Kidney (tissue), 14 donors: ENCODE results near the gene PHOX2A. TPM values are rescaled to one million over a fixed set of nuclear protein-coding genes. Genes with fewer than 3 reads are reported as not detected.

Source experiments
- DNase-seq, 5 donors: peaks; one replicate each; pipeline ENCODE4 v3.0.0-alpha.2; 2013 to 2020
- FAIRE-seq: peaks from 2 replicates; lab custom pipeline; 2012; peaks lifted over from hg19 to GRCh38; lab: Jason Lieb, UNC
- H3K27ac ChIP-seq, 2 donors: one replicate each; pipeline ENCODE4 v1.7.0; 2013; ENCODE audit warnings: low read depth in 2 of 2, low read length in 2 of 2, inconsistent platforms in 1 of 2
- H3K27me3 ChIP-seq: one replicate; pipeline ENCODE4 v1.7.1; 2013; ENCODE audit warnings: low read length, inconsistent platforms; ENCODE audit not compliant: control insufficient read depth, insufficient read depth
- H3K36me3 ChIP-seq, 3 donors: one replicate each; pipeline versions ENCODE4 v1.7.0 to v1.7.1; 2013; ENCODE audit warnings: low read length in 3 of 3, control low read depth in 1 of 3, inconsistent platforms in 1 of 3; ENCODE audit not compliant: insufficient read depth in 3 of 3, control insufficient read depth in 2 of 3
- H3K4me1 ChIP-seq, 3 donors: one replicate each; pipeline versions ENCODE4 v1.7.0 to v1.7.1; 2013; ENCODE audit warnings: low read length in 3 of 3, inconsistent platforms in 1 of 3, low read depth in 1 of 3; ENCODE audit not compliant: control insufficient read depth in 2 of 3, insufficient read depth in 2 of 3
- H3K4me3 ChIP-seq, 3 donors: one replicate each; pipeline versions ENCODE4 v1.7.0 to v1.8.1; 2013; ENCODE audit warnings: low read length in 3 of 3, control low read depth in 1 of 3, inconsistent platforms in 1 of 3
- H3K9ac ChIP-seq, 3 donors: one replicate each; pipeline versions ENCODE4 v1.7.0 to v1.7.1; 2013; ENCODE audit warnings: low read length in 3 of 3, control low read depth in 1 of 3, inconsistent platforms in 1 of 3
- H3K9me3 ChIP-seq, 3 donors: one replicate each; pipeline versions ENCODE4 v1.7.0 to v1.7.1; 2013; ENCODE audit warnings: low read length in 3 of 3, control low read depth in 1 of 3, inconsistent platforms in 1 of 3; ENCODE audit not compliant: control insufficient read depth in 2 of 3, insufficient read depth in 1 of 3
- CTCF ChIP-seq: IDR thresholded peaks from 3 replicates; pipeline ENCODE4 v1.5.1; 2012; ENCODE audit warnings: mild to moderate bottlenecking, moderate library complexity, borderline replicate concordance; ENCODE audit not compliant: insufficient read depth; ENCODE audit errors: extremely low read depth
- intact Hi-C: fragments of 100-400 bp; cut with DNase I; formaldehyde crosslinking; loops from one replicate; pipeline ENCODE4 v1.11.1; 2022
- polyA plus RNA-seq: library from polyadenylated mRNA; stranded (reverse); fragments of 350-450 nt; fragmentation: Illumina TruSeq; extraction: RNeasy Lipid Tissue Mini Kit (QIAGEN cat#74804); gene quantifications from one replicate; pipeline ENCODE4 v1.2.3, GENCODE V29; 2014; ENCODE audit warnings: low read depth, low replicate concordance; ENCODE audit not compliant: insufficient read depth
- total RNA-seq: library from RNA; stranded (reverse); fragmentation: NEBNext Ultra II Directional; extraction: Animal tissue kit (Norgen Biotek cat#: 25700); gene quantifications from one replicate; pipeline ENCODE4 v1.2.1, GENCODE V29; 2021
- donor health status: control.
- donor health status: control.
- donor health status: control.
- donor health status: control.
- donor health status: control.
- donor health status: DM: yes; HTN: yes; CAD: no.
- donor health status: Normal renal cell carcinoma (clear cell type).

The PHOX2A gene
- total and polyA plus RNA-seq, 2 donors from 2014 or later = not detected

GRCh38 chr11:72229925-72230763 lies 13.8 kb downstream of the PHOX2A start:
- intact Hi-C loops = no loop called here
- Histone ChIP-seq H3K4me1 (peaks cover 0 to 12% (median 5%) of the 10 kb centered on the region in 3 donors), H3K9me3 (no peaks in the 10 kb centered on the region), H3K27ac (no peak overlapping the region), H3K36me3 (peaks cover 9 to 67% (median 49%) of the 10 kb centered on the region in 3 donors), H3K4me3 (no peak overlapping the region), H3K9ac (no peak overlapping the region), H3K27me3 (no peaks in the 10 kb centered on the region)
- FAIRE-seq (no peak), DNase-seq (peak in 2 of 5 donors; percentile 8 to 61)
- TF ChIP-seq CTCF = no peak

- FAIRE-seq (no peak), DNase-seq (peak in 1 of 5 donors; percentile 5)
- no peaks in the 10 kb centered on the region for H3K27me3 ChIP-seq
- no peak overlapping the region for H3K4me3 ChIP-seq
- H3K27ac ChIP-seq = no peak overlapping the region
- no peak for TF ChIP-seq CTCF
- intact Hi-C loops = no loop called here
- H3K36me3 ChIP-seq = peaks cover 9 to 60% (median 44%) of the 10 kb centered on the region in 3 donors
- peaks cover 0 to 13% (median 5%) of the 10 kb centered on the region in 3 donors for H3K4me1 ChIP-seq
- no peaks in the 10 kb centered on the region for H3K9me3 ChIP-seq
- no peak overlapping the region for H3K9ac ChIP-seq
Measured at GRCh38 chr11:72229336-72229924, 14.5 kb downstream of the PHOX2A start.

- H3K4me3 ChIP-seq = no peak overlapping the region
- H3K27ac ChIP-seq = no peak overlapping the region
- TF ChIP-seq CTCF = no peak
- FAIRE-seq (no peak), DNase-seq (peak in 1 of 5 donors; percentile 2)
- intact Hi-C loops = no loop called here
- H3K27me3 ChIP-seq = no peaks in the 10 kb centered on the region
- H3K4me1 ChIP-seq = peaks cover 0 to 13% (median 5%) of the 10 kb centered on the region in 3 donors
- no peaks in the 10 kb centered on the region for H3K9me3 ChIP-seq
- H3K9ac ChIP-seq = no peak overlapping the region
- peaks cover 8 to 56% (median 39%) of the 10 kb centered on the region in 3 donors for H3K36me3 ChIP-seq
Measured at GRCh38 chr11:72228844-72229231, 15.1 kb downstream of the PHOX2A start.
